IMR-90 (cell line): ENCODE measurements around the gene TP53I11. TPM values are rescaled to one million over a fixed set of nuclear protein-coding genes. Genes with fewer than 3 reads are reported as not detected.
A peak's percentile ranks its signal among the peaks of the same experiment; 100 is the strongest.

ENCODE experiments used
- ATAC-seq: fragments of 200-7000 bp; cut with Tn5 transposase; 2 replicates; pipeline ENCODE4 v1.9.1; 2020; ENCODE audit warnings: low read depth, mild to moderate bottlenecking, moderate library complexity
- BruUV-seq: library from RNA; stranded (reverse); fragments of 400-500 nt; replicated peaks from 2 replicates; lab custom pipeline; 2021; lab: Mats Ljungman, UMichigan
- CTCF ChIA-PET: fragments of 300-600 bp; formaldehyde crosslinking; extraction: SDS; loops from one replicate; lab custom pipeline; 2021; ENCODE audit warnings: antibody characterized with exemption; lab: Yijun Ruan, JAX
- POLR2A ChIA-PET: fragments of 300-600 bp; sonication (Branson Sonifier 250); formaldehyde crosslinking; loops from one replicate; lab custom pipeline; 2022; ENCODE audit warnings: antibody characterized with exemption; ENCODE audit not compliant: unreplicated experiment; lab: Charles Lee
- DNase-seq: peaks from one replicate; pipeline ENCODE4 v3.0.0; 2013
- H2AFZ ChIP-seq: replicated peaks from 2 replicates; pipeline ENCODE3; 2013; ENCODE audit warnings: low read length, mild to moderate bottlenecking; ENCODE audit not compliant: poor library complexity
- H2AK5ac ChIP-seq: 2 replicates; pipeline ENCODE4 v1.6.1; 2013; ENCODE audit warnings: low read depth, low read length, inconsistent platforms
- H2AK9ac ChIP-seq: replicated peaks from 2 replicates; pipeline ENCODE3; 2013; ENCODE audit warnings: mild to moderate bottlenecking, low read depth, low read length, moderate library complexity; ENCODE audit not compliant: poor library complexity
- H2BK120ac ChIP-seq: 2 replicates; pipeline ENCODE4 v1.6.1; 2013; ENCODE audit warnings: low read depth, low read length, inconsistent platforms
- H2BK15ac ChIP-seq: 3 replicates; pipeline ENCODE4 v1.6.1; 2013; ENCODE audit warnings: low read depth, low read length, inconsistent platforms
- H2BK20ac ChIP-seq: 2 replicates; pipeline ENCODE4 v1.6.1; 2013; ENCODE audit warnings: low read depth, mild to moderate bottlenecking, inconsistent platforms, low read length, moderate library complexity
- H2BK5ac ChIP-seq: 2 replicates; pipeline ENCODE4 v1.6.1; 2013; ENCODE audit warnings: mild to moderate bottlenecking, low read depth, low read length, inconsistent platforms; ENCODE audit not compliant: poor library complexity, severe bottlenecking
- H3K14ac ChIP-seq: replicated peaks from 2 replicates; pipeline ENCODE4 v1.6.1; 2013; ENCODE audit warnings: low read depth, low read length, inconsistent platforms
- H3K18ac ChIP-seq: 2 replicates; pipeline ENCODE4 v1.6.1; 2013; ENCODE audit warnings: low read depth, low read length, control low read depth
- H3K23ac ChIP-seq: 2 replicates; pipeline ENCODE4 v1.6.1; 2013; ENCODE audit warnings: low read depth, low read length, inconsistent platforms
- H3K27ac ChIP-seq: 2 replicates; pipeline ENCODE4 v1.5.1; 2013; ENCODE audit warnings: mild to moderate bottlenecking, control low read depth, low read length; ENCODE audit not compliant: insufficient read depth
- H3K27me3 ChIP-seq: 2 replicates; pipeline ENCODE4 v1.6.1; 2013; ENCODE audit warnings: low read length; ENCODE audit not compliant: control insufficient read depth, insufficient read depth
- H3K36me3 ChIP-seq: 2 replicates; pipeline ENCODE4 v1.6.1; 2013; ENCODE audit warnings: low read length, mixed read lengths; ENCODE audit not compliant: control insufficient read depth, insufficient read depth
- H3K4ac ChIP-seq: 2 replicates; pipeline ENCODE4 v1.6.1; 2013; ENCODE audit warnings: low read depth, low read length, inconsistent platforms
- H3K4me1 ChIP-seq: 2 replicates; pipeline ENCODE4 v1.6.1; 2013; ENCODE audit warnings: low read length, mixed read lengths; ENCODE audit not compliant: control insufficient read depth, insufficient read depth
- H3K4me2 ChIP-seq: 2 replicates; pipeline ENCODE4 v1.6.1; 2013; ENCODE audit warnings: low read depth, mild to moderate bottlenecking, control low read depth, low read length, moderate library complexity
- H3K4me3 ChIP-seq: 2 replicates; pipeline ENCODE4 v1.5.1; 2013; ENCODE audit warnings: low read depth, mild to moderate bottlenecking, control low read depth, low read length, moderate library complexity; ENCODE audit not compliant: insufficient read depth
- H3K56ac ChIP-seq: 2 replicates; pipeline ENCODE4 v1.6.1; 2013; ENCODE audit warnings: low read length, inconsistent platforms; ENCODE audit not compliant: insufficient read depth; ENCODE audit errors: extremely low read depth
- H3K79me1 ChIP-seq, 2 experiments: 2 replicates each; pipeline ENCODE4 v1.6.1; 2013; ENCODE audit warnings: low read length in 2 of 2, inconsistent platforms in 1 of 2, low read depth in 1 of 2
- H3K9ac ChIP-seq: 2 replicates; pipeline ENCODE4 v1.6.1; 2013; ENCODE audit warnings: low read depth, low read length, control low read depth
- H3K9me1 ChIP-seq: 2 replicates; pipeline ENCODE4 v1.6.1; 2013; ENCODE audit warnings: low read length, inconsistent platforms; ENCODE audit not compliant: insufficient read depth
- H3K9me3 ChIP-seq: 2 replicates; pipeline ENCODE4 v1.6.1; 2013; ENCODE audit warnings: low read length; ENCODE audit not compliant: control insufficient read depth, insufficient read depth
- H4K20me1 ChIP-seq: 2 replicates; pipeline ENCODE4 v1.6.1; 2013; ENCODE audit warnings: low read length, inconsistent platforms; ENCODE audit not compliant: insufficient read depth
- H4K5ac ChIP-seq: 2 replicates; pipeline ENCODE4 v1.6.1; 2013; ENCODE audit warnings: mild to moderate bottlenecking, low read depth, low read length, control low read depth
- H4K8ac ChIP-seq, 2 experiments: 2 replicates each; pipeline ENCODE4 v1.6.1; 2013; ENCODE audit warnings: low read depth in 2 of 2, low read length in 2 of 2, control low read depth in 1 of 2, inconsistent platforms in 1 of 2
- H4K91ac ChIP-seq: 2 replicates; pipeline ENCODE4 v1.6.1; 2013; ENCODE audit warnings: low read depth, low read length, inconsistent platforms; ENCODE audit not compliant: insufficient read depth
- CEBPB ChIP-seq: IDR thresholded peaks from 2 replicates; pipeline ENCODE4 v1.6.1; 2012; ENCODE audit warnings: low read depth, low read length, improper control_type of control experiment
- CHD1 ChIP-seq: IDR thresholded peaks from 2 replicates; pipeline ENCODE4 v1.6.1; 2012; ENCODE audit warnings: low read depth, low read length, improper control_type of control experiment
- ELK1 ChIP-seq: fragments of 150-350 bp; IDR thresholded peaks from 2 replicates; pipeline ENCODE4 v1.6.1; 2016; ENCODE audit warnings: low read depth, mild to moderate bottlenecking, low read length, moderate library complexity, borderline replicate concordance
- FOS ChIP-seq: fragments of 150-350 bp; IDR thresholded peaks from 2 replicates; pipeline ENCODE4 v1.6.1; 2016; ENCODE audit warnings: low read depth, low read length
- MAFK ChIP-seq: IDR thresholded peaks from 2 replicates; pipeline ENCODE4 v1.6.1; 2012; ENCODE audit warnings: low read depth, low read length, improper control_type of control experiment
- MAZ ChIP-seq: IDR thresholded peaks from 2 replicates; pipeline ENCODE4 v1.6.1; 2012; ENCODE audit warnings: low read depth, mild to moderate bottlenecking, low read length, improper control_type of control experiment, moderate library complexity, borderline replicate concordance
- NFE2L2 ChIP-seq: fragments of 150-350 bp; IDR thresholded peaks from 2 replicates; pipeline ENCODE4 v1.6.1; 2016; ENCODE audit warnings: low read depth, mild to moderate bottlenecking, low read length
- POLR2A ChIP-seq: IDR thresholded peaks from 2 replicates; pipeline ENCODE4 v1.6.1; 2012; ENCODE audit warnings: mild to moderate bottlenecking, low read depth, low read length
- RAD21 ChIP-seq: IDR thresholded peaks from 2 replicates; pipeline ENCODE4 v1.6.1; 2012; ENCODE audit warnings: low read length, improper control_type of control experiment
- SMC3 ChIP-seq: fragments of 150-350 bp; IDR thresholded peaks from 2 replicates; pipeline ENCODE4 v1.6.1; 2016; ENCODE audit warnings: low read depth, mild to moderate bottlenecking, antibody characterized with exemption, low read length, moderate library complexity
- USF2 ChIP-seq: fragments of 150-350 bp; IDR thresholded peaks from 2 replicates; pipeline ENCODE4 v1.6.1; 2017; ENCODE audit warnings: mild to moderate bottlenecking, antibody characterized with exemption, low read length, low read depth
- whole genome bisulfite sequencing, 2 experiments: methylation state at CpG; one replicate each; pipeline versions ENCODE4 v1.1.5 to v1.1.7; 2013; ENCODE audit warnings: missing lambda C conversion rate in 2 of 2; ENCODE audit not compliant: insufficient read length in 1 of 2; ENCODE audit errors: extremely low coverage in 2 of 2; 5-methylcytosine and 5-hydroxymethylcytosine counted together
- dilution Hi-C: fragments of 300-500 bp; cut with HindIII; formaldehyde crosslinking; loops from one replicate; pipeline ENCODE4 v1.14.3; 2018; ENCODE audit warnings: low sequenced_read_pairs; ENCODE audit not compliant: unreplicated experiment
- in situ Hi-C: fragments of 300-500 bp; cut with MboI; formaldehyde crosslinking; loops from 3 replicates; pipeline ENCODE4 v1.14.3; 2019; ENCODE audit warnings: low sequenced_read_pairs, inconsistent platforms, mixed read lengths
- intact Hi-C: fragments of 100-400 bp; cut with micrococcal nuclease; formaldehyde crosslinking; loops from 2 replicates; pipeline ENCODE4 v1.10.0; 2022
- polyA plus RNA-seq, 3 experiments: library from polyadenylated mRNA; depleted of rRNA; stranded (reverse); fragments of >200 nt; gene quantifications; 2 replicates each; pipeline ENCODE4 v1.2.3, GENCODE V29; 2012; ENCODE audit warnings: low replicate concordance in 1 of 3
- total RNA-seq: library from RNA; depleted of rRNA; stranded (reverse); fragments of >200 nt; gene quantifications from 2 replicates; pipeline ENCODE4 v1.2.3, GENCODE V29; 2012

Gene TP53I11
- total and polyA plus RNA-seq, 2 of the 4 experiments (the other 2 are of a cell fraction), result 3.9 to 22.0 TPM

GRCh38 chr11:44972746-44973435, 22.2 kb upstream of the TP53I11 start:
- H3K9ac ChIP-seq, result no peak overlapping the region
- WGBS, 2 experiments, result 91% methylated on average over 7 of the region's 19 CpGs; no CpG with 5 or more reads in 1 of the 2 experiments
- H3K23ac ChIP-seq, result no peak overlapping the region
- peak overlapping the region; percentile 29 for H2AFZ ChIP-seq
- H2BK20ac ChIP-seq, result no peak overlapping the region
- ChIA-PET POLR2A (no interaction called here), CTCF (no interaction called here)
- dilution Hi-C loops, result no loop called here
- H4K5ac ChIP-seq, result no peak overlapping the region
- H3K9me3 ChIP-seq, result no peaks in the 10 kb centered on the region
- no peak overlapping the region for H2AK9ac ChIP-seq
- TF ChIP-seq NFE2L2, result no peak
- no peak for TF ChIP-seq CHD1
- no peak for TF ChIP-seq ELK1
- TF ChIP-seq SMC3, result no peak
- no peak for TF ChIP-seq CEBPB
- no peak for TF ChIP-seq MAZ
- no peak for TF ChIP-seq FOS
- no peak for TF ChIP-seq RAD21
- no peak for TF ChIP-seq POLR2A
- TF ChIP-seq USF2, result no peak
- no peak for TF ChIP-seq MAFK
- intact Hi-C loops, result no loop called here
- H3K4ac ChIP-seq, result no peak overlapping the region
- ATAC-seq, result no peak
- no peak overlapping the region for H4K91ac ChIP-seq
- H3K79me1 ChIP-seq, result no peaks in the 10 kb centered on the region
- DNase-seq, result no peak
- H3K18ac ChIP-seq, result no peak overlapping the region
- no peak overlapping the region for H3K56ac ChIP-seq
- in situ Hi-C loops, result no loop called here
- peaks cover 23% of the 10 kb centered on the region for H3K27me3 ChIP-seq
- no TSS peak for BruUV-seq
- no peaks in the 10 kb centered on the region for H3K36me3 ChIP-seq
- H3K27ac ChIP-seq, result no peak overlapping the region
- H4K8ac ChIP-seq, result no peak overlapping the region
- H2BK120ac ChIP-seq, result no peak overlapping the region
- H3K4me3 ChIP-seq, result no peak overlapping the region
- H2BK5ac ChIP-seq, result no peak overlapping the region
- H2BK15ac ChIP-seq, result no peak overlapping the region
- H3K4me1 ChIP-seq, result peaks cover 3% of the 10 kb centered on the region
- H3K14ac ChIP-seq, result no peak overlapping the region
- no peak overlapping the region for H2AK5ac ChIP-seq
- no peaks in the 10 kb centered on the region for H3K9me1 ChIP-seq
- H3K4me2 ChIP-seq, result no peak overlapping the region
- no peaks in the 10 kb centered on the region for H4K20me1 ChIP-seq
